Fibroblast of the aortic adventitia (primary cell): ENCODE data around the gene RXRB. TPM values are rescaled to one million over a fixed set of nuclear protein-coding genes. Genes with fewer than 3 reads are reported as not detected.

Source experiments
- DNase-seq: peaks from one replicate; pipeline ENCODE4 v3.0.0-alpha.2; 2010; ENCODE audit warnings: low read depth
- H3K4me3 ChIP-seq: 2 replicates; pipeline ENCODE4 v1.5.1; 2011; ENCODE audit warnings: low read depth, mild to moderate bottlenecking, control low read depth, low read length, moderate library complexity
- CTCF ChIP-seq: IDR thresholded peaks from 2 replicates; pipeline ENCODE4 v1.5.1; 2011; ENCODE audit warnings: mild to moderate bottlenecking, low read length, control low read depth, inconsistent platforms; ENCODE audit not compliant: insufficient read depth
- total RNA-seq: library from RNA; depleted of rRNA; stranded (reverse); fragments of >200 nt; gene quantifications from 2 replicates; pipeline ENCODE4 v1.2.3, GENCODE V29; 2012; ENCODE audit warnings: low replicate concordance

RXRB gene
- 11.1 and 22.6 TPM in 2 replicates for total RNA-seq

- TF ChIP-seq CTCF = no peak
- H3K4me3 ChIP-seq = peak within 1 kb of the TSS; percentile 97
- DNase-seq = peak; percentile 99
Measured at GRCh38 chr6:33200219-33201146, at the start of gene RXRB, which contains the start of gene SLC39A7. RXRB (minus strand) TSS chr6:33200665; CDS start chr6:33200476, 189 bp downstream. SLC39A7 (plus strand) TSS chr6:33200867; CDS start chr6:33201246, 379 bp downstream.

GRCh38 chr6:33249732-33250630 lies 49.5 kb upstream of the RXRB start:
- peak; percentile 80 for DNase-seq
- peak overlapping the region; percentile 90 for H3K4me3 ChIP-seq
- no peak for TF ChIP-seq CTCF

GRCh38 chr6:33248932-33249731 lies 48.7 kb upstream of the RXRB start:
- H3K4me3 ChIP-seq = peak overlapping the region; percentile 90
- TF ChIP-seq CTCF = no peak
- DNase-seq = peak; percentile 99

GRCh38 chr6:33248643-33248931 lies 48.1 kb upstream of the RXRB start:
- H3K4me3 ChIP-seq = peak overlapping the region; percentile 69
- DNase-seq = no peak
- no peak for TF ChIP-seq CTCF

- peak overlapping the region; percentile 69 for H3K4me3 ChIP-seq
- peak; percentile 88 for DNase-seq
- peak; percentile 94 for TF ChIP-seq CTCF
Measured at GRCh38 chr6:33247977-33248642, 47.6 kb upstream of the RXRB start.
